VCaP (cell line): ENCODE results near the gene TMEM87A.

ENCODE experiments used
- H3K27ac ChIP-seq: fragments of 450-650 bp; 2 replicates; pipeline ENCODE4 v1.5.1; 2017
- TF ChIP-seq, protein P1 (sequence below): fragments of 450-650 bp; conservative IDR thresholded peaks from 2 replicates; pipeline ENCODE4 v1.5.1; 2017; ENCODE audit warnings: mild to moderate bottlenecking, moderate library complexity

Gene TMEM87A

DNA sequence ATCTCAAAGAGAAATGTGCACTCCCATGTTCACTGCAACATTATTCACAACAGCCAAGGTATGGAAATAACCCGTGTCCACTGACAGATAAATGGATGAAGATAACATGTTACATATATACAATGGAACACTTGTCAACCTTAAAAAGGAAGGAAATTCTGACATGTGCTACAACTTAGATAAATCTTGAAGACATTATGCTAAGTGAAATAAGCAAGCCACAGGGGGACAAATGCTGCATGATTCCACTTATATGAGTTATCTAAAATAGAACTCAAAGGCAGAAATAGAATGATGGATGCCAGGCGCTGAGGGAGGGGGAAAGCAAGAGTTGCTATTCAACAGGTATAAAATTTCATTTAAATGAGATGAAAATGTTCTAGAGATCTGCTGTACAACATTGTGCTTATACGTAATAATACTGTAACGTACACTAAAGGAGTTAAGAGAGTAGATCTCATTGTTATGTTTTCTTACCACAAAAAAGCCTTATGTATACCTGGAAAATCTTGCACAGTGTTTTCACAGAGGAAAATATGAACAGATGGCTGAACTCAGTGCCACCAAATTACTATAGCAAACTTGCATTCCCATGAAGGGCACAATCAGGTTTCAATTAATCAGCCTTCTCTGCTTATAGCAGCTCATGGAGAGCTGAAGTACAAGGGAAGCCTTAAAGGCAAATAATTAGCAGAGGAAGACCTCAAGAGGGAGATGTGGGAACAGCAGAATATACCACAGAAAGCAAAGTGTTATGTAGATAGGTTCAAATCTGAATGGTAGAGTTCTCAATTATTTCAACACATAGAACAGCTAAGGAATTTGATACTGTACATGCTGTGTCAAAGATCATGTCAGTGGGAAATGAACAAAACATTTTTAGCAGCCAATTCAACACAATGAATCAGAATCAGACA, 57.1 kb downstream of the TMEM87A start:
- TF ChIP-seq, protein P1, sequence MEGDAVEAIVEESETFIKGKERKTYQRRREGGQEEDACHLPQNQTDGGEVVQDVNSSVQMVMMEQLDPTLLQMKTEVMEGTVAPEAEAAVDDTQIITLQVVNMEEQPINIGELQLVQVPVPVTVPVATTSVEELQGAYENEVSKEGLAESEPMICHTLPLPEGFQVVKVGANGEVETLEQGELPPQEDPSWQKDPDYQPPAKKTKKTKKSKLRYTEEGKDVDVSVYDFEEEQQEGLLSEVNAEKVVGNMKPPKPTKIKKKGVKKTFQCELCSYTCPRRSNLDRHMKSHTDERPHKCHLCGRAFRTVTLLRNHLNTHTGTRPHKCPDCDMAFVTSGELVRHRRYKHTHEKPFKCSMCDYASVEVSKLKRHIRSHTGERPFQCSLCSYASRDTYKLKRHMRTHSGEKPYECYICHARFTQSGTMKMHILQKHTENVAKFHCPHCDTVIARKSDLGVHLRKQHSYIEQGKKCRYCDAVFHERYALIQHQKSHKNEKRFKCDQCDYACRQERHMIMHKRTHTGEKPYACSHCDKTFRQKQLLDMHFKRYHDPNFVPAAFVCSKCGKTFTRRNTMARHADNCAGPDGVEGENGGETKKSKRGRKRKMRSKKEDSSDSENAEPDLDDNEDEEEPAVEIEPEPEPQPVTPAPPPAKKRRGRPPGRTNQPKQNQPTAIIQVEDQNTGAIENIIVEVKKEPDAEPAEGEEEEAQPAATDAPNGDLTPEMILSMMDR = peak; percentile 48; the same call in 1 of the 2 replicates
- no peak overlapping the region; the same call in 1 of the 2 replicates for H3K27ac ChIP-seq

DNA sequence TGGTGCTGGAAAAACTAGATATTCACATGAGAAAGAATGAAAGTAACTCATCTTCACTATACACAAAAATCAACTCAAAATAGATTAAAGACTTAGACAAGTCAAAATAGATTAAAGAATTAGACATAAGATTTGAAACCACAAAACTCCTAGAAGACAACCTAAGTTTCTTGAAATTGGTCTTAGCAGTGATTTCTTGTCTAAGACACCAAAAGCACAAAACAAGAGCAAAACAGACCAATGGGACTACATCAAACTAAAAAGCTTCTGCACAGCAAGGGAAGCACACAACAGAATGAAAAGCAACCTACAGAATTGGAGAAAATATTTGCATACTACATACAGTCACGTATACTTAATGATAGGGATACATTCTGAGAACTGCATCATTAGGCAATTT, 58.6 kb downstream of the TMEM87A start:
- no peak overlapping the region for H3K27ac ChIP-seq
- TF ChIP-seq, protein P1 = no peak

DNA sequence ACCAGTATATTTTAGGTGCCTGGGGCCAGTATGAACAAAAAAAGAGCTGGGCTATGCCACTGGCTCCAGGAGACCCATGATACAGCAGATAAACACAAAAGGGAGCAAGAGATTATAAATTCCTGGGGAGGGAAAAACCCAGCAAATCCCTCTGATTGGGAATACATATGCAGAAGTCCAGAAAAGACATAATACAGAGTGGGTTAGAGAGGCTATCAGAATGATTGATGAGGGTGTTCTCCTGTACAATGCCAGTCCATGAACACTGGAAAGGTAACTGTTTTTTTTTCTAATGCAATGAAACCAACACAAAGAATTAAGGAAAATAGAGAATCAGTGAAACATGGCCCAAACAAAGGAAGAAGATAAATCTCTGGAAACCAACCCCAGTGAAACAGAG, 59.7 kb downstream of the TMEM87A start:
- TF ChIP-seq, protein P1 = no peak
- H3K27ac ChIP-seq = no peak overlapping the region

DNA sequence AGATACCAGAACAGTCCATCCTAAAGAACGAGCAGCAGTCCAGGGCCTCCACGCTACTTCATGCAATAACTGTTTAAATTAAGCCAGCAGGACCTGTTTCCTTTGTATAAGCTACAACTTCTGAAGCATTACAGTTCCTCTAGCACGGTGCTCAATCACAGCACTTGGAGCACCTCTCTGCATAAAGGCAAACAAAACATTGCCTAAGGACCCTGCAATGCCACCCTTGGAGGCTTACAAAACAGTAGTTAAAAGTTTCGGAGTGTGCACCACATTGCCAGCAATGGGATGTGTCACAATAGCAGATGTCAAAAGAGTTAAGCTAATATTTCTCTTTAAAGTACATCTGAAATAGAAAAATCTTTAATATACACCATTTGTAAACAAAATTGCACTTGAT, 62.5 kb downstream of the TMEM87A start:
- no peak overlapping the region for H3K27ac ChIP-seq
- TF ChIP-seq, protein P1 = no peak

DNA sequence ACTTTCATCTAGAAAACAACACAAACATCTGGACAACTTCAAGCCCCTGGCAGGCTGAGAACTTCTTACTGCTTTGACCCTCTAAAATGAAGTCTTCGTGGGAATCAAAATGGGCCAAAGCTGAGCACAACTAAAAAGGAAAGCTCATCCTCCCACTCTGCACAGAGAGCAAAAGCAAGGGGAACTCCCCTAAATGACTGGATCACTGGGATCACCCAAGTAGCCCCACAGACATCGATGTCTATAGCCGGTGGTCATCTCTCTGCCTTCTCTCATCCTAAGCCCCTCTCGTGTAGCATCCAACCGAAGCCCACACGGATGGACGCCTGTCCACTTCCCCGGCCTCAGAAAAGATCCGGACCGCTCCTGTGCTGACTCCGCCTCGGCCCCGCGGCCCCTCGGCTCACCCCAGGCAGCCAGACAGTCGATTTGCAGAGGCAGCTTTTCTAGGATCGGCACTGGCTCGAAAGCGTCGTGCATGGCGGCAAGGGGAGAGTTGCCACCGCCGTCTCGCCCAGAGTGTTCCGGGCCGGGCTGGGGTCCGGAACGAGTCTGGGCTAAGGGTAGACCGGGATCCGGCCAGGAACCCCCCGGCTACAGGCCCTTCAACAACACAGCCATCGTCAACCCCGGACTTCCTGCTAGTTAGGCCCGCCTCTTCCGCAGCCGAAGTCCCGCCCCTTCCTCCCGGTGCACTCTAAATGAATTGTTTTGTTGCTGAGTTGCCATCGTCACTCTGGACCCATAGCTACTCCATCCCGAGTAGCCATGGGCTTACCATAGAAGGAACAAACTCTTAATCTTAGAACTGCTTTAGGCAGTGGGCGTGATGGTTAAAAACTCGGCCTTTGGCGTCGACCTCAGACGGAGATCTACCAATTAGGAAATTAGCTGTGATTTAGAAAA, 65.3 kb downstream of the TMEM87A start, which contains the start of gene VPS39:
Gene VPS39 (minus strand): TSS at position 631 of the 906 bp plus-strand sequence. CDS start 151 bp downstream, at position 480.
- H3K27ac ChIP-seq = peak within 1 kb of the TSS; percentile 80
- TF ChIP-seq, protein P1 = no peak

DNA sequence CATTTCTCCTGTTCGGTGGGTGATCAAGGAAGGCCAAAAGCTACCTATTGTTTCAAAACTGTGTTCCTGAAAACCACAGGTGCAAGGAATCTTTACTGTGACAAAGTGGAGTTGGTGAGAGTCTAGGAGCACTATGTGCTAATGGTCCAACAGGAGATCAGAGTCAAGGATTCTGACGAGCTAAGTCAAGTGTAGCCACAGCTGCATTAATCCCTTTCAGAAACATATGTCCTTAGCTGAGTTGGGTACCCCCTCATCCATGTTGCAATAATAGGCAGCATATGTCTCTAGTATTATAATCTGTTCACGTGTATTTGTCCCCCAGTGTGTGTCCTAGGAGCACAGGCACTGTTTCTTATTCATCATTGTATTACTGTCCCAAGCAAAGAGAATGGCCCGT, 66.8 kb downstream of the TMEM87A start:
- no peak overlapping the region for H3K27ac ChIP-seq
- TF ChIP-seq, protein P1 = no peak

DNA sequence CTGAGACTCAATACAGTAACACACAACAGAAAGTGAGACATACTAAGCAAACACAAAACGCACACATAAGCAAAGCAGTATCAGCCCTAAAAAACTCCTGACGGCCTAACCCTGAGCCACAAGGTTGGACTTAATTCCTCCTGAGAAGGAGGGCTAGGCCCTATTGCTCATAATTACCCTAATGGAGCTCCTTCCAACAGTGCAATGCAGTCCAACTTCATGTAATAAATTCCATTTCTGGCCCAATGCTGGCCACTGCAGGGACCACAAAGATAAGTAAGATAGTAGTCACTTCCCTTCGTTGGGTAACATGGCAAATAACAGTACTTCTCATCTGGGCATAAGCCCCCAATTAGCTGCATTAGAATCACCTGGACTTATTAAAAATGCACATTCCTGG, 69.3 kb downstream of the TMEM87A start:
- H3K27ac ChIP-seq = no peak overlapping the region
- TF ChIP-seq, protein P1 = no peak
